SU-DHL-6 (cell line): ENCODE results near the gene PALS2.

Experiments used
- CTCF ChIP-seq: fragments of 200-600 bp; sonication (generic); IDR thresholded peaks from one replicate; pipeline ENCODE4 v1.5.1; 2017; ENCODE audit warnings: antibody characterized with exemption, mild to moderate bottlenecking, low read length, moderate library complexity; ENCODE audit not compliant: insufficient read depth, poor library complexity, severe bottlenecking
- EZH2phosphoT487 ChIP-seq: fragments of 200-600 bp; sonication (generic), shearing (Covaris generic); conservative IDR thresholded peaks from 2 replicates; pipeline ENCODE4 v1.6.1; 2018; ENCODE audit warnings: mild to moderate bottlenecking, antibody characterized with exemption, low read length, moderate library complexity, mixed read lengths

GRCh38 chr7:24545215-24545614, 28.0 kb upstream of the PALS2 start:
- TF ChIP-seq CTCF, result no peak
- TF ChIP-seq EZH2phosphoT487, result no peak
